ENCODE measurements around the gene IER2.
"Not testable (repeated sequence)": the region's sequence is repeated elsewhere in the genome, so short reads cannot be mapped to it uniquely, and the experiment has no call there.

IER2 gene

DNA sequence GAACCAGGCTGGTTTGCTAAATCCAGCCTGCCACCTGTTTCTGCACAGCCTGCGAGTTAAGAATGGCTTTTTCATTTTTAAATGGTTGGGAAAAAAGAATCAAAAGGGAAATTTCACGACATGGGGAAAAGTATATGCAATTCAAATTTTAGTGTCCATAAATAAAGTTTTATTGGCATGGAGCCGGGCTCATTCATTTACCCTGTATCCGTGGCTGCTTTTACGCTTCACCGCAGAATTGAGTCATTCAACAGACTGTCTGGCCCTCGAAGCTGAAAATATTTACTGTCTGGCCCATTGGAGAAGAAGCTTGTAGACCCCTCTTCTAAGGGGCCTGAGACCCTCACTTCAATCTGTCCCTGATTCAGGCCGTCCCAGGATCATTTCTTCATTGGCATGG lies 26.1 kb downstream of the IER2 start:
- no peak overlapping the region for H3K27ac ChIP-seq (ENCODE audit: low read length)
- H2AFZ ChIP-seq (ENCODE audit: low read depth, low read length): no peak overlapping the region
- no peak overlapping the region for H3K9ac ChIP-seq (ENCODE audit: low read length)
- no peaks in the 10 kb centered on the region for H4K20me1 ChIP-seq (ENCODE audit: insufficient read depth, low read length)
- no peaks in the 10 kb centered on the region for H3K9me3 ChIP-seq (ENCODE audit: insufficient read depth, low read length)
- H3K36me3 ChIP-seq (replicated peaks; ENCODE audit: low read depth, low read length): no peaks in the 10 kb centered on the region
- no peak for TF ChIP-seq EZH2phosphoT487 (IDR thresholded peaks at IDR 0.05; ENCODE audit: low read depth)
- TF ChIP-seq, protein P1, sequence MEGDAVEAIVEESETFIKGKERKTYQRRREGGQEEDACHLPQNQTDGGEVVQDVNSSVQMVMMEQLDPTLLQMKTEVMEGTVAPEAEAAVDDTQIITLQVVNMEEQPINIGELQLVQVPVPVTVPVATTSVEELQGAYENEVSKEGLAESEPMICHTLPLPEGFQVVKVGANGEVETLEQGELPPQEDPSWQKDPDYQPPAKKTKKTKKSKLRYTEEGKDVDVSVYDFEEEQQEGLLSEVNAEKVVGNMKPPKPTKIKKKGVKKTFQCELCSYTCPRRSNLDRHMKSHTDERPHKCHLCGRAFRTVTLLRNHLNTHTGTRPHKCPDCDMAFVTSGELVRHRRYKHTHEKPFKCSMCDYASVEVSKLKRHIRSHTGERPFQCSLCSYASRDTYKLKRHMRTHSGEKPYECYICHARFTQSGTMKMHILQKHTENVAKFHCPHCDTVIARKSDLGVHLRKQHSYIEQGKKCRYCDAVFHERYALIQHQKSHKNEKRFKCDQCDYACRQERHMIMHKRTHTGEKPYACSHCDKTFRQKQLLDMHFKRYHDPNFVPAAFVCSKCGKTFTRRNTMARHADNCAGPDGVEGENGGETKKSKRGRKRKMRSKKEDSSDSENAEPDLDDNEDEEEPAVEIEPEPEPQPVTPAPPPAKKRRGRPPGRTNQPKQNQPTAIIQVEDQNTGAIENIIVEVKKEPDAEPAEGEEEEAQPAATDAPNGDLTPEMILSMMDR (IDR thresholded peaks at IDR 0.05; ENCODE audit: low read depth, low read length): no peak
- peaks cover 9% of the 10 kb centered on the region; the same call in 1 of the 2 replicates for H3K4me1 ChIP-seq (ENCODE audit: low read length)
- no peaks in the 10 kb centered on the region for H3K79me2 ChIP-seq (ENCODE audit: low read length)
- H3K27me3 ChIP-seq (ENCODE audit: low read depth, low read length): no peaks in the 10 kb centered on the region
- no peak overlapping the region for H3K4me2 ChIP-seq (ENCODE audit: low read length)
- no peak overlapping the region for H3K4me3 ChIP-seq (ENCODE audit: low read length)

DNA sequence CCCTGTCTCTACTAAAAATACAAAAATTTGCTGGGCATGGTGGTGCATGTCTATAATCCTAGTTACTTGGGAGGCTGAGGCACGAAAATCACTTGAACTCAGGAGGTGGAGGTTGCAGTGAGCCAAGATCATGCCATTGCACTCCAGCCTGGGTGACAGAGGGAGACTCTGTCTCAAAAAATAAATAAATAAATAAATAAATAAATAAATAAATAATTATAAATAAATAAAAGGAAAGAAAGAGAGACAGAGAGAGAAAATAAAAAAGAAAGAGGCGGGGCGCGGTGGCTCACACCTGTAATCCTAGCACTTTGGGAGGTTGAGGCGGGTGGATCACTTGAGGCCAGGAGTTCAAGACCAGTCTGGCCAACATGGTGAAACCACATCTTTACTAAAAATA lies 27.4 kb downstream of the IER2 start:
- H3K79me2 ChIP-seq (ENCODE audit: low read length); H3K4me2 ChIP-seq (ENCODE audit: low read length); H3K27me3 ChIP-seq (ENCODE audit: low read depth, low read length); H3K36me3 ChIP-seq (replicated peaks; ENCODE audit: low read depth, low read length); H3K9ac ChIP-seq (ENCODE audit: low read length); H4K20me1 ChIP-seq (ENCODE audit: insufficient read depth, low read length); H2AFZ ChIP-seq (ENCODE audit: low read depth, low read length); H3K9me3 ChIP-seq (ENCODE audit: insufficient read depth, low read length); H3K4me1 ChIP-seq (ENCODE audit: low read length); H3K4me3 ChIP-seq (ENCODE audit: low read length); H3K27ac ChIP-seq (ENCODE audit: low read length): not testable (repeated sequence)

- H3K4me1 ChIP-seq (ENCODE audit: low read length); H3K4me2 ChIP-seq (ENCODE audit: low read length); H3K4me3 ChIP-seq (ENCODE audit: low read length); H3K27me3 ChIP-seq (ENCODE audit: low read depth, low read length); H3K9ac ChIP-seq (ENCODE audit: low read length); H3K79me2 ChIP-seq (ENCODE audit: low read length); H3K27ac ChIP-seq (ENCODE audit: low read length); H2AFZ ChIP-seq (ENCODE audit: low read depth, low read length); H4K20me1 ChIP-seq (ENCODE audit: insufficient read depth, low read length); H3K9me3 ChIP-seq (ENCODE audit: insufficient read depth, low read length); H3K36me3 ChIP-seq (replicated peaks; ENCODE audit: low read depth, low read length): not testable (repeated sequence)
Measured at GRCh38 chr19:13178291-13178690, 28.1 kb downstream of the IER2 start.

DNA sequence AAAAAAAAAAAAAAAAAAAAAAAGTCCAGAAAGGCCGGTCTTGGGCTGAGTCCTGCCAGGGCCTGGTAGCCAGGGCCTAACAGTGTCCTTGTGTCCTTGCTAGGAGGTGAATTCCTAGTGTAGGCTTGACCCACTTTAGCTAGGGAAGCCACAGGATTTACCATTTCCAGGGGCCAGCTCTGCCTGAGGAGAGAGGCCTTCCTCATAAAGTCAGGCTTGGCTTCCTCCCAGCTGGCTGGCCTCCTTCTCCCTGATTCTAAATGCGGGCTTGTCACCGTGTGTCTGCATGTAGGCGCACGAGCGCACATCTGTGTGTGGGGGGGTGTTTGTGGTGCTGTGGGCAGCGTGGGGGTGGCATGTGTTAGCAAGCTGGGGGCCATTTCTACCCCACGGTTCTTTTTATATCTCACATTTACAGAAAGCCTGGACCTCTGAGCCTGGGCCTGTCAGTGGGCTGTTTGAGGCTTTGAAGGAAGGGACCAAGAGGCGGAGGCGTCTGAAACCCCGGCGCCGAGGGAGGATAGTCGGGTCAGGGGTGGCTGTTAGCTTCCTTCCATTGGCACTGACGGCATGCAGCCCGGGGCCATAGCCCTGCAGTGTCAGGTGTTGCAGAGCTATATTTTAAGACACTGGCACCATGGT lies 31.7 kb downstream of the IER2 start:
- H3K9me3 ChIP-seq (ENCODE audit: insufficient read depth, low read length): no peaks in the 10 kb centered on the region
- H4K20me1 ChIP-seq (ENCODE audit: insufficient read depth, low read length): no peaks in the 10 kb centered on the region
- no peaks in the 10 kb centered on the region for H3K36me3 ChIP-seq (replicated peaks; ENCODE audit: low read depth, low read length)
- H2AFZ ChIP-seq (ENCODE audit: low read depth, low read length): no peak overlapping the region; the same call in 1 of the 2 replicates
- H3K4me2 ChIP-seq (ENCODE audit: low read length): no peak overlapping the region
- H3K4me1 ChIP-seq (ENCODE audit: low read length): no peaks in the 10 kb centered on the region
- H3K4me3 ChIP-seq (ENCODE audit: low read length): no peak overlapping the region
- TF ChIP-seq, protein P1 (IDR thresholded peaks at IDR 0.05; ENCODE audit: low read depth, low read length): no peak
- TF ChIP-seq EZH2phosphoT487 (IDR thresholded peaks at IDR 0.05; ENCODE audit: low read depth): no peak
- H3K9ac ChIP-seq (ENCODE audit: low read length): no peak overlapping the region
- no peaks in the 10 kb centered on the region for H3K79me2 ChIP-seq (ENCODE audit: low read length)
- H3K27me3 ChIP-seq (ENCODE audit: low read depth, low read length): no peaks in the 10 kb centered on the region
- H3K27ac ChIP-seq (ENCODE audit: low read length): no peak overlapping the region

DNA sequence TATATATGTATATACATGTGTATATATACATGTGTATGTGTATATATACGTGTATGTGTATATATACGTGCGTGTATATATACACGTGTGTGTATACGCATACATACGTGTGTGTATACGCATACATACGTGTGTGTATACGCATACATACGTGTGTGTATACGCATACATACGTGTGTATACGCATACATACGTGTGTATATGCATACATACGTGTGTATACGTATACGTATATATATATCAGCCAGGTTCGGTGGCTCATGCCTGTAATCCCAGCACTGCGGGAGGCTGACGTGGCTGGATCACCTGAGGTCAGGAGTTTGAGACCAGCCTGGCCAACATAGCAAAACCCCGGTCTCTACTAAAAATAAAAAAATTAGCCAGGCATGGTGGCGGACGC lies 34.7 kb downstream of the IER2 start:
- not testable (repeated sequence) for H3K9ac ChIP-seq (ENCODE audit: low read length); H4K20me1 ChIP-seq (ENCODE audit: insufficient read depth, low read length); H3K4me3 ChIP-seq (ENCODE audit: low read length); H3K27me3 ChIP-seq (ENCODE audit: low read depth, low read length); H3K36me3 ChIP-seq (replicated peaks; ENCODE audit: low read depth, low read length); H3K27ac ChIP-seq (ENCODE audit: low read length); H3K4me1 ChIP-seq (ENCODE audit: low read length); H2AFZ ChIP-seq (ENCODE audit: low read depth, low read length); H3K4me2 ChIP-seq (ENCODE audit: low read length); H3K79me2 ChIP-seq (ENCODE audit: low read length); H3K9me3 ChIP-seq (ENCODE audit: insufficient read depth, low read length)

DNA sequence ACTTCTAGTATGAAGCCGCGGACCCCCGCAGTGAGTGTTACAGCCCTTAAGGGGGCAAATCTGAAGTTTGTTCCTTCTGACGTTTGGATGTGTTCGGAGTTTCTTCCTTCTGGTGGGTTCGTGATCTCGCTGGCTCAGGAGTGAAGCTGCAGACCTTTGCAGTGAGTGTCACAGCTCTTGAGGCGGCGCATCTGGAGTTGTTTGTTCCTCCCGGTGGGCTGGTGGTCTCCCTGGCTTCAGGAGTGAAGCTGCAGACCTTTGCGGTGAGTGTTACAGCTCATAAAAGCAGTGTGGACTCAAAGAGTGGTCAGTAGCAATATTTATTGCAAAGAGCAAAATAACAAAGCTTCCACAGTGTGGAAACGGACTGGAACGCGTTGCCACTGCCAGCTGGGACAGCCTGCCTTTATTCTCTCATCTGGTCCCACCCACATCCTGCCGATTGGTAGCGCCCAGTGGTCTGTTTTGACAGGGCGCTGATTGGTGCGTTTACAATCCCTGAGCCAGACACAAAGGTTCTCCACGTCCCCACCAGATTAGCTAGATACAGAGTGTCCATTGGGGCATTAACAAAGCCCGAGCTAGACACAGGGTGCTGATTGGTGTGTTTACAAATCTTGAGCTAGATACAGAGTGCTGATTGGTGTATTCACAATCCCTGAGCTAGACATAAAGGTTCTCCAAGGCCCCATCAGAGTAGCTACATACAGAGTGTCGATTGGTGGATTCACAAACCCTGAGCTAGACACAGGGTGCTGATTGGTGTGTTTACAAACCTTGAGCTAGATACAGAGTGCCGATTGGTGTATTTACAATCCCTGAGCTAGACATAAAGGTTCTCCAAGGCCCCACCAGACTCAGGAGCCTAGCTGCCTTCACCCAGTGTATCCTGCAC lies 35.8 kb downstream of the IER2 start:
- H3K9ac ChIP-seq (ENCODE audit: low read length); H3K79me2 ChIP-seq (ENCODE audit: low read length); H3K4me2 ChIP-seq (ENCODE audit: low read length); H3K27me3 ChIP-seq (ENCODE audit: low read depth, low read length); H3K27ac ChIP-seq (ENCODE audit: low read length); H3K36me3 ChIP-seq (replicated peaks; ENCODE audit: low read depth, low read length); H2AFZ ChIP-seq (ENCODE audit: low read depth, low read length); H4K20me1 ChIP-seq (ENCODE audit: insufficient read depth, low read length); H3K4me1 ChIP-seq (ENCODE audit: low read length); H3K9me3 ChIP-seq (ENCODE audit: insufficient read depth, low read length); H3K4me3 ChIP-seq (ENCODE audit: low read length): not testable (repeated sequence)

DNA sequence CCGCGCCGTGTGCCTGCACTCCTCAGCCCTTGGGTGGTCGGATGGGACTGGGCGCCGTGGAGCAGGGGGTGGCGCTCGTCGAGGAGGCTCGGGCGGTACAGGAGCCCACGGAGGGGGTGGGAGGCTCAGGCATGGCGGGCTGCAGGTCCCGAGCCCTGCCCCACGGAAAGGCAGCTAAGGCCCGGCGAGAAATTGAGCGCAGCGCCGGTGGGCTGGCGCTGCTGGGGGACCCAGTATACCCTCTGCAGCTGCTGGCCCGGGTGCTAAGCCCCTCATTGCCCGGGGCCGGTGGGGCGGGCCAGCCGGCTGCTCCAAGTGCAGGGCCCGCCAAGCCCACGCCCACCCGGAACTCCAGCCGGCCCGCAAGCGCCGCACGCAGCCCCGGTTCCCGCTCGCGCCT lies 36.5 kb downstream of the IER2 start:
- not testable (repeated sequence) for H3K4me2 ChIP-seq (ENCODE audit: low read length); H3K9ac ChIP-seq (ENCODE audit: low read length); H3K27ac ChIP-seq (ENCODE audit: low read length); H3K9me3 ChIP-seq (ENCODE audit: insufficient read depth, low read length); H4K20me1 ChIP-seq (ENCODE audit: insufficient read depth, low read length); H3K36me3 ChIP-seq (replicated peaks; ENCODE audit: low read depth, low read length); H2AFZ ChIP-seq (ENCODE audit: low read depth, low read length); H3K27me3 ChIP-seq (ENCODE audit: low read depth, low read length); H3K79me2 ChIP-seq (ENCODE audit: low read length); H3K4me3 ChIP-seq (ENCODE audit: low read length); H3K4me1 ChIP-seq (ENCODE audit: low read length)

All from OCI-LY3 (cell line).